IPS DF 4.7 (cell line): ENCODE results near the gene ABHD3.
"Not testable (repeated sequence)": the region's sequence is repeated elsewhere in the genome, so short reads cannot be mapped to it uniquely, and the experiment has no call there.

Experiments used
- DNase-seq: peaks from one replicate; pipeline ENCODE4 v3.0.0-alpha.2; 2013; ENCODE audit warnings: low spot score; ENCODE audit errors: extremely low read depth

ABHD3 gene

GRCh38 chr18:21703241-21703820 is 1.2 kb downstream of the ABHD3 start:
- DNase-seq: no peak

GRCh38 chr18:21702602-21703001 is 2.0 kb downstream of the ABHD3 start:
- DNase-seq: no peak

- no peak for DNase-seq
Measured at GRCh38 chr18:21701621-21702020, 3.0 kb downstream of the ABHD3 start.

- DNase-seq: no peak
Measured at GRCh38 chr18:21700528-21701075, 4.0 kb downstream of the ABHD3 start.

- no peak for DNase-seq
Measured at GRCh38 chr18:21693322-21693721, 11.3 kb downstream of the ABHD3 start.

GRCh38 chr18:21689736-21690135 is 14.8 kb downstream of the ABHD3 start:
- DNase-seq: no peak

- DNase-seq: no peak
Measured at GRCh38 chr18:21686282-21687105, 18.1 kb downstream of the ABHD3 start.

- not testable (repeated sequence) for DNase-seq
Measured at GRCh38 chr18:21685556-21685981, 19.0 kb downstream of the ABHD3 start.

- DNase-seq: no peak
Measured at GRCh38 chr18:21684731-21685130, 19.8 kb downstream of the ABHD3 start.

- no peak for DNase-seq
Measured at GRCh38 chr18:21682371-21683051, 22.1 kb downstream of the ABHD3 start.

- DNase-seq: no peak
Measured at GRCh38 chr18:21680161-21680560, 24.4 kb downstream of the ABHD3 start.

GRCh38 chr18:21678859-21679258 is 25.7 kb downstream of the ABHD3 start:
- DNase-seq: no peak

- not testable (repeated sequence) for DNase-seq
Measured at GRCh38 chr18:21675354-21675753, 29.2 kb downstream of the ABHD3 start.

- no peak for DNase-seq
Measured at GRCh38 chr18:21672521-21673267, 31.9 kb downstream of the ABHD3 start.

- no peak for DNase-seq
Measured at GRCh38 chr18:21669736-21670285, 34.8 kb downstream of the ABHD3 start.

GRCh38 chr18:21664069-21664468 is 40.5 kb downstream of the ABHD3 start:
- DNase-seq: no peak

GRCh38 chr18:21663578-21663977 is 41.0 kb downstream of the ABHD3 start:
- no peak for DNase-seq

- DNase-seq: no peak
Measured at GRCh38 chr18:21662581-21662980, 42.0 kb downstream of the ABHD3 start.

GRCh38 chr18:21660078-21660477 is 44.5 kb downstream of the ABHD3 start:
- no peak for DNase-seq

GRCh38 chr18:21656402-21656801 is 48.2 kb downstream of the ABHD3 start:
- no peak for DNase-seq

GRCh38 chr18:21653361-21653760 is 51.2 kb downstream of the ABHD3 start:
- no peak for DNase-seq
